GM18868 (cell line): Measurements from ENCODE around the gene IGFBP2.

ENCODE experiments used
- ATAC-seq: cut with Tn5 transposase; IDR thresholded peaks from one replicate; pipeline ENCODE4 v1.9.1; 2021; ENCODE audit warnings: mild to moderate bottlenecking, moderate library complexity; ENCODE audit not compliant: unreplicated experiment

IGFBP2 gene

GRCh38 chr2:216661051-216661450, 27.8 kb downstream of the IGFBP2 start:
- no peak for ATAC-seq

- no peak for ATAC-seq
These were observed 28.6 kb downstream of the IGFBP2 start for GRCh38 chr2:216661639-216662375.

- ATAC-seq, result no peak
These were observed 29.9 kb downstream of the IGFBP2 start for GRCh38 chr2:216663106-216663505.

- no peak for ATAC-seq
These were observed 30.6 kb downstream of the IGFBP2 start for GRCh38 chr2:216663846-216664245.

- ATAC-seq, result peak; percentile 61
These were observed 31.4 kb downstream of the IGFBP2 start for GRCh38 chr2:216664593-216665034.

GRCh38 chr2:216665242-216665641, 32.0 kb downstream of the IGFBP2 start:
- ATAC-seq, result no peak

GRCh38 chr2:216665717-216666116, 32.5 kb downstream of the IGFBP2 start:
- ATAC-seq, result no peak

- ATAC-seq, result peak; percentile 60
These were observed 33.4 kb downstream of the IGFBP2 start for GRCh38 chr2:216666461-216667233.

- ATAC-seq, result no peak
These were observed 37.3 kb downstream of the IGFBP2 start for GRCh38 chr2:216670266-216671080.

- ATAC-seq, result no peak
These were observed 37.8 kb downstream of the IGFBP2 start for GRCh38 chr2:216671081-216671411.

- ATAC-seq, result no peak
These were observed 38.6 kb downstream of the IGFBP2 start for GRCh38 chr2:216671791-216672343.

GRCh38 chr2:216672466-216672865, 39.2 kb downstream of the IGFBP2 start:
- no peak for ATAC-seq

- no peak for ATAC-seq
These were observed 39.8 kb downstream of the IGFBP2 start for GRCh38 chr2:216673021-216673420.

- no peak for ATAC-seq
These were observed 40.4 kb downstream of the IGFBP2 start for GRCh38 chr2:216673609-216674008.

GRCh38 chr2:216674376-216674775, 41.2 kb downstream of the IGFBP2 start:
- ATAC-seq, result no peak

GRCh38 chr2:216676630-216677029, 43.4 kb downstream of the IGFBP2 start:
- ATAC-seq, result no peak

- no peak for ATAC-seq
These were observed 44.3 kb downstream of the IGFBP2 start for GRCh38 chr2:216677439-216678097.

- ATAC-seq, result no peak
These were observed 44.9 kb downstream of the IGFBP2 start for GRCh38 chr2:216678098-216678465.

- no peak for ATAC-seq
These were observed 45.8 kb downstream of the IGFBP2 start for GRCh38 chr2:216678813-216679657.

- ATAC-seq, result no peak
These were observed 46.4 kb downstream of the IGFBP2 start for GRCh38 chr2:216679658-216680024.
